Erythroblast (primary cell): ENCODE measurements around the gene NTSR1.

Experiments
- GATA1 ChIP-seq: IDR thresholded peaks from 2 replicates; pipeline ENCODE4 v1.6.1; 2011; ENCODE audit warnings: low read depth, mild to moderate bottlenecking, control low read depth, low read length, moderate library complexity
- POLR2A ChIP-seq: IDR thresholded peaks from 2 replicates; pipeline ENCODE4 v1.6.1; 2011; ENCODE audit warnings: mild to moderate bottlenecking, low read length

DNA sequence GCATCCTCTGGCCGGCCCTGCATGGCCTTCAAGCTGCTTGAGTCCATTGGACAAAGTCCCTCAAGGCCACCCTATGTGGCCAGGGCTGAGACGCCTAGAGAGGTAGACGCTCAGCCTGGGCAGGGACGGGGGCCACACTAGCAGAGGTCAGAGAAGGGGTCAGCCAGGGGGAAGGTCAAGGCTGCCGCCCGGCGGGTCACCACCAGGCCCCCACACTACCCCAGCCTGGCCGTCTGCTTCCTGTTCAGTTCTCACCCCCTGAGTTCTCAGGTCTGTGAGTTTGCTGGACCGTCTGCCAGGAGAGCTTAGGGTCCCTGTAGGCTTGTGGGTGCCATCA is 37.3 kb downstream of the NTSR1 start:
- no peak for TF ChIP-seq POLR2A
- TF ChIP-seq GATA1: no peak
